A549 (cell line): ENCODE data around the gene DUSP2. TPM values are rescaled to one million over a fixed set of nuclear protein-coding genes. Genes with fewer than 3 reads are reported as not detected.

Source experiments
- ATAC-seq, 2 experiments: fragments of 200-7000 bp in 1 of 2; fragments of >200 bp in 1 of 2; cut with Nextera tagmentation in 1 of 2; cut with Tn5 transposase in 1 of 2; 3 replicates each; pipeline versions ENCODE4 v1.8.0 to v1.9.1; 2018 to 2020; ENCODE audit warnings: mild to moderate bottlenecking in 1 of 2, moderate library complexity in 1 of 2
- CTCF ChIA-PET: fragments of 300-600 bp; sonication (Branson Sonifier 250); formaldehyde crosslinking; extraction: SDS; loops from one replicate; lab custom pipeline; 2021; ENCODE audit warnings: antibody characterized with exemption, inconsistent platforms; lab: Yijun Ruan, JAX
- POLR2A ChIA-PET: fragments of 350-600 bp; formaldehyde crosslinking; extraction: SDS; loops from one replicate; lab custom pipeline; 2021; ENCODE audit warnings: antibody characterized with exemption, inconsistent platforms; lab: Yijun Ruan, JAX
- DNase-seq, 2 experiments: peaks; one replicate each; pipeline versions ENCODE4 v3.0.0 to v3.0.0-alpha.2; 2011 to 2016; ENCODE audit warnings: low read depth in 1 of 2, low spot score in 1 of 2
- FAIRE-seq: peaks from 2 replicates; lab custom pipeline; 2011; peaks lifted over from hg19 to GRCh38; lab: Jason Lieb, UNC
- H3K27ac ChIP-seq, 2 experiments: fragments of >200 bp; sonication (Bioruptor Twin); formaldehyde crosslinking; 3 replicates each; pipeline ENCODE4 v1.5.1; 2016 to 2017
- H3K4me1 ChIP-seq: fragments of >200 bp; sonication (Bioruptor Twin); formaldehyde crosslinking; 3 replicates; pipeline ENCODE4 v1.6.1; 2016
- H3K4me2 ChIP-seq: fragments of >200 bp; sonication (Bioruptor Twin); formaldehyde crosslinking; 3 replicates; pipeline ENCODE4 v1.6.1; 2016
- H3K4me3 ChIP-seq: fragments of >200 bp; sonication (Bioruptor Twin); formaldehyde crosslinking; 3 replicates; pipeline ENCODE4 v1.5.1; 2016
- H3K9me3 ChIP-seq: fragments of >200 bp; sonication (Bioruptor Twin); formaldehyde crosslinking; 3 replicates; pipeline ENCODE4 v1.6.1; 2016
- ATOH8 ChIP-seq: fragments of 250-450 bp; sonication (Bioruptor Pico); IDR thresholded peaks from 2 replicates; pipeline ENCODE4 v1.5.0; 2020; ENCODE audit warnings: low read depth, mild to moderate bottlenecking, moderate library complexity
- CEBPB ChIP-seq, 2 experiments: fragments of >200 bp in 1 of 2; sonication (Bioruptor Twin) in 1 of 2; formaldehyde crosslinking in 1 of 2; IDR thresholded peaks; 2 replicates each; pipeline ENCODE4 v1.6.1; 2012 to 2016
- CTCF ChIP-seq: fragments of >200 bp; sonication (Bioruptor Twin); formaldehyde crosslinking; IDR thresholded peaks from 3 replicates; pipeline ENCODE4 v1.5.1; 2016
- EHF ChIP-seq: fragments of 250-450 bp; sonication (Bioruptor Pico); IDR thresholded peaks from 2 replicates; pipeline ENCODE4 v1.5.0; 2020; ENCODE audit warnings: mild to moderate bottlenecking
- FOSL2 ChIP-seq, 2 experiments: fragments of 450-650 bp in 1 of 2; fragments of >200 bp in 1 of 2; sonication (Bioruptor Twin) in 1 of 2; formaldehyde crosslinking; IDR thresholded peaks; 2 replicates each; pipeline versions ENCODE4 v1.5.0 to v1.6.1; 2016 to 2020; ENCODE audit warnings: mild to moderate bottlenecking in 1 of 2, moderate library complexity in 1 of 2
- FOXS1 ChIP-seq: fragments of 250-450 bp; sonication (Bioruptor Pico); IDR thresholded peaks from 2 replicates; pipeline ENCODE4 v1.5.0; 2020; ENCODE audit warnings: mild to moderate bottlenecking, moderate library complexity
- HEYL ChIP-seq: fragments of 250-450 bp; sonication (Bioruptor Pico); IDR thresholded peaks from 2 replicates; pipeline ENCODE4 v1.8.0; 2021; ENCODE audit warnings: mild to moderate bottlenecking, moderate library complexity
- HMGXB4 ChIP-seq: fragments of 250-450 bp; sonication (Bioruptor Pico); IDR thresholded peaks from 2 replicates; pipeline ENCODE4 v1.5.0; 2021; ENCODE audit warnings: mild to moderate bottlenecking, moderate library complexity, borderline replicate concordance
- HOXB5 ChIP-seq: fragments of 250-450 bp; sonication (Bioruptor Pico); IDR thresholded peaks from 2 replicates; pipeline ENCODE4 v1.5.0; 2020; ENCODE audit warnings: mild to moderate bottlenecking, moderate library complexity
- JUNB ChIP-seq: fragments of >200 bp; sonication (Bioruptor Twin); formaldehyde crosslinking; IDR thresholded peaks from 2 replicates; pipeline ENCODE4 v1.6.1; 2016
- KDM5A ChIP-seq: fragments of 200-600 bp; sonication (generic); IDR thresholded peaks from 2 replicates; pipeline ENCODE4 v1.6.1; 2016; ENCODE audit warnings: antibody characterized with exemption, mild to moderate bottlenecking
- MAX ChIP-seq: IDR thresholded peaks from 2 replicates; pipeline ENCODE4 v1.6.1; 2012
- MAZ ChIP-seq: fragments of 150-350 bp; IDR thresholded peaks from 2 replicates; pipeline ENCODE4 v1.6.1; 2014; ENCODE audit warnings: antibody characterized with exemption, low read depth, low read length, borderline replicate concordance
- NR3C1 ChIP-seq: fragments of >200 bp; sonication (Bioruptor Twin); formaldehyde crosslinking; IDR thresholded peaks from 3 replicates; pipeline ENCODE4 v1.6.1; 2017
- POLR2A ChIP-seq: IDR thresholded peaks from 2 replicates; pipeline ENCODE4 v1.6.1; 2012; ENCODE audit warnings: mild to moderate bottlenecking, low read length
- RNF2 ChIP-seq: fragments of 200-600 bp; sonication (generic); IDR thresholded peaks from 2 replicates; pipeline ENCODE4 v1.6.1; 2016; ENCODE audit warnings: low read depth, mild to moderate bottlenecking, antibody characterized with exemption, moderate library complexity, borderline replicate concordance
- TFCP2L1 ChIP-seq: fragments of 250-450 bp; sonication (Bioruptor Pico); IDR thresholded peaks from 2 replicates; pipeline ENCODE4 v1.5.0; 2021; ENCODE audit warnings: mild to moderate bottlenecking
- TP53 ChIP-seq: fragments of 250-450 bp; sonication (Bioruptor Pico); IDR thresholded peaks from 2 replicates; pipeline ENCODE4 v1.5.0; 2021; ENCODE audit warnings: mild to moderate bottlenecking, moderate library complexity
- ZC3H11A ChIP-seq: fragments of 450-650 bp; IDR thresholded peaks from 2 replicates; pipeline ENCODE4 v1.6.1; 2014; ENCODE audit warnings: antibody characterized with exemption, mild to moderate bottlenecking
- WGBS: methylation state at CpG from one replicate; pipeline ENCODE4 v1.1.6; 2017; ENCODE audit errors: missing lambda C conversion rate; 5-methylcytosine and 5-hydroxymethylcytosine counted together
- polyA plus RNA-seq, 4 experiments: library from polyadenylated mRNA; depleted of rRNA in 3 of 4; stranded (reverse); fragments of >200 nt; fragmentation: RNase III in 1 of 4; extraction: RNeasy Plus Mini Kit Qiagen cat#74134 plus additional on column Dnase treatment in 1 of 4; gene quantifications; 2 replicates in 3 of 4; 3 replicates in 1 of 4; pipeline ENCODE4 v1.2.3, GENCODE V29; 2011 to 2017
- TF ChIP-seq, protein P1 (sequence below): fragments of 450-650 bp; IDR thresholded peaks from 2 replicates; pipeline ENCODE4 v1.6.1; 2014; ENCODE audit warnings: antibody characterized with exemption
- TF ChIP-seq, protein P2 (sequence below): fragments of >200 bp; sonication (Bioruptor Twin); formaldehyde crosslinking; IDR thresholded peaks from 2 replicates; pipeline ENCODE4 v1.6.1; 2016

Gene DUSP2
- polyA plus RNA-seq, 2 of the 4 experiments (the other 2 are of a cell fraction) = 0.26 to 0.27 TPM

DNA sequence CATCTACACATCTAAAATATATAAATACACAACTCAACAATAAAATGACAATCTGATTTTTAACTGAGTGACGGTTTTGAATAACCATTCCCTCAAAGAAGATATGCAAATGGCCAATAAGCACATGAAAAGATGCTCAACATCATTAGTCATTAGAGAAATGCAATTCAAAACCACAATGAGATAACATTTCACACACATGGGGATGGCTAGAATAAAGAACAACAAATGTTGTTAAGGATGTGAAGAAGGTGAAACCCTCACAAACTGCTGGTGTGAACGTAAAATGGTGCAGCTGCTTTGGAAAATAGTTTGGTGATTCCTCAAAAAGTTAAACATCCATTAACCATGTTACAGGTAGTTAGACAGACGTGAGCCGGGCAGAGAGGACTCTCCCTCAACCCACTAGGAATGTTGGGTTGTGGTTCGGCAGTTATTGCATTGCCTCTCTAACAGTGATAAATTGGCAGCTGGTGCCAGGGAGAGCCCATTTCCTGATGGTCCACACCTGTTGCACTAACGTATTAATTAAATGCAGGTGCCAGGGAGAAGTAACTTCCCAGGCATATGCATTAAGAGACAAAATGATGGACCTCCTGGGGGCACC, 22.3 kb upstream of the DUSP2 start:
- Histone ChIP-seq H3K4me2 (no peak overlapping the region), H3K4me1 (no peaks in the 10 kb centered on the region)
- POLR2A ChIA-PET = no interaction called here
- 59% methylated on average over 6 of the region's 6 CpGs for WGBS
- TF ChIP-seq ATOH8 (no peak), TP53 (CRISPR knock-in tag) (no peak), CEBPB (IDR thresholded peaks at IDR 0.05) (no peak), POLR2A (no peak), FOXS1 (CRISPR knock-in tag) (no peak), TFCP2L1 (no peak), EHF (no peak), JUNB (no peak)
- TF ChIP-seq, protein P1, sequence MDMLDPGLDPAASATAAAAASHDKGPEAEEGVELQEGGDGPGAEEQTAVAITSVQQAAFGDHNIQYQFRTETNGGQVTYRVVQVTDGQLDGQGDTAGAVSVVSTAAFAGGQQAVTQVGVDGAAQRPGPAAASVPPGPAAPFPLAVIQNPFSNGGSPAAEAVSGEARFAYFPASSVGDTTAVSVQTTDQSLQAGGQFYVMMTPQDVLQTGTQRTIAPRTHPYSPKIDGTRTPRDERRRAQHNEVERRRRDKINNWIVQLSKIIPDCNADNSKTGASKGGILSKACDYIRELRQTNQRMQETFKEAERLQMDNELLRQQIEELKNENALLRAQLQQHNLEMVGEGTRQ = no peak
- TF ChIP-seq, protein P2, sequence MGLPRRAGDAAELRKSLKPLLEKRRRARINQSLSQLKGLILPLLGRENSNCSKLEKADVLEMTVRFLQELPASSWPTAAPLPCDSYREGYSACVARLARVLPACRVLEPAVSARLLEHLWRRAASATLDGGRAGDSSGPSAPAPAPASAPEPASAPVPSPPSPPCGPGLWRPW = no peak
- TF ChIP-seq, all 56 proteins: peak for 0
- no peak for FAIRE-seq
- DNase-seq = no peak
- Histone ChIP-seq H3K4me3 (no peak overlapping the region), H3K27ac (no peak overlapping the region), H3K9me3 (0 out of 3 replicates have a peak, but pooled peaks cover 4% of the 10 kb centered on the region)
- ATAC-seq = no peak
- CTCF ChIA-PET = interaction anchor here (0.6 kb wide), 1 partner anchor 10 kb away, joined by 3 read pairs; no protein-coding TSS in a partner anchor

- FAIRE-seq = no peak
- TF ChIP-seq FOSL2 (IDR thresholded peaks at IDR 0.05) (no peak), FOSL2 (CRISPR knock-in tag; IDR thresholded peaks at IDR 0.05) (no peak)
- TF ChIP-seq, protein P1 = 0 out of 2 replicates have a peak, but pooled peaks have one; percentile 31
- TF ChIP-seq, all 56 proteins: peak for 1
- no peak overlapping the region for H3K27ac ChIP-seq
- 81% methylated on average over 18 of the region's 18 CpGs for WGBS
- no peaks in the 10 kb centered on the region for H3K4me1 ChIP-seq
- no peak overlapping the region for H3K4me3 ChIP-seq
- peak; percentile 30 to 61; a peak in 4 of 6 replicates for ATAC-seq
- no peaks in the 10 kb centered on the region for H3K9me3 ChIP-seq
- H3K4me2 ChIP-seq = no peak overlapping the region
- POLR2A ChIA-PET = no interaction called here
- DNase-seq = no peak
- CTCF ChIA-PET = interaction anchor here (0.9 to 2.9 kb wide), 3 partner anchors 9 to 62 kb away, joined by 3 to 14 read pairs (median 3); partner anchors contain the start of gene ASTL
Measured at GRCh38 chr2:96164459-96165184, 19.4 kb upstream of the DUSP2 start.

GRCh38 chr2:96163768-96164429, 18.7 kb upstream of the DUSP2 start:
- 84% methylated on average over 10 of the region's 13 CpGs for WGBS
- DNase-seq (no peak), FAIRE-seq (no peak), ATAC-seq (peak in 1 of 2 experiments; percentile 30; a peak in 1 of 6 replicates)
- Histone ChIP-seq H3K4me3 (no peak overlapping the region), H3K9me3 (no peaks in the 10 kb centered on the region), H3K4me2 (no peak overlapping the region), H3K27ac (no peak overlapping the region), H3K4me1 (no peaks in the 10 kb centered on the region)
- ChIA-PET POLR2A (no interaction called here), CTCF (interaction anchor here (0.6 to 2.9 kb wide), 5 partner anchors 10 to 189 kb away, joined by 3 to 14 read pairs (median 3); partner anchors contain the start of gene ASTL)
- no peak for TF ChIP-seq HOXB5 (CRISPR knock-in tag)
- no peak for TF ChIP-seq TFCP2L1
- TF ChIP-seq ZC3H11A = no peak
- no peak for TF ChIP-seq EHF
- no peak for TF ChIP-seq MAZ
- TF ChIP-seq FOSL2 (IDR thresholded peaks at IDR 0.05) = no peak
- TF ChIP-seq FOSL2 (CRISPR knock-in tag; IDR thresholded peaks at IDR 0.05) = no peak
- TF ChIP-seq KDM5A = no peak
- TF ChIP-seq CTCF = no peak
- no peak for TF ChIP-seq HMGXB4
- no peak for TF ChIP-seq RNF2
- no peak for TF ChIP-seq HEYL (CRISPR knock-in tag)
- TF ChIP-seq JUNB = no peak
- no peak for TF ChIP-seq NR3C1
- no peak for TF ChIP-seq MAX
- TF ChIP-seq POLR2A = no peak
